OCI-LY1 (cell line): ENCODE data around the gene GPI.
A peak's percentile ranks its signal among the peaks of the same experiment; 100 is the strongest.

Source experiments
- H2AFZ ChIP-seq: fragments of 200-600 bp; sonication (generic), shearing (Covaris generic); 2 replicates; pipeline ENCODE4 v1.6.0; 2014; ENCODE audit warnings: antibody characterized with exemption, mild to moderate bottlenecking, low read length
- H3F3A ChIP-seq: fragments of 200-600 bp; sonication (generic), shearing (Covaris generic); 2 replicates; pipeline ENCODE4 v1.6.0; 2014; ENCODE audit warnings: mild to moderate bottlenecking, antibody characterized with exemption, low read length, moderate library complexity; ENCODE audit not compliant: insufficient read depth
- H3K27ac ChIP-seq: fragments of 200-600 bp; sonication (generic); 2 replicates; pipeline ENCODE4 v1.5.1; 2014; ENCODE audit warnings: low read length, mixed run types, mild to moderate bottlenecking, low read depth; ENCODE audit not compliant: poor library complexity, severe bottlenecking
- H3K27me3 ChIP-seq: fragments of 200-600 bp; sonication (generic); 2 replicates; pipeline ENCODE4 v1.6.0; 2014; ENCODE audit warnings: antibody characterized with exemption, mild to moderate bottlenecking, low read length, moderate library complexity; ENCODE audit not compliant: insufficient read depth
- H3K36me3 ChIP-seq: fragments of 200-600 bp; sonication (generic); 2 replicates; pipeline ENCODE4 v1.6.1; 2014; ENCODE audit warnings: mild to moderate bottlenecking, antibody characterized with exemption, low read length, moderate library complexity, mixed read lengths; ENCODE audit not compliant: insufficient read depth
- H3K4me1 ChIP-seq: fragments of 200-600 bp; sonication (generic); 2 replicates; pipeline ENCODE4 v1.5.1; 2014; ENCODE audit warnings: mild to moderate bottlenecking, low read length, moderate library complexity; ENCODE audit not compliant: insufficient read depth, severe bottlenecking
- H3K4me2 ChIP-seq: fragments of 200-600 bp; sonication (generic), shearing (Covaris generic); 2 replicates; pipeline ENCODE4 v1.6.1; 2014; ENCODE audit warnings: low read length
- H3K4me3 ChIP-seq: fragments of 200-600 bp; sonication (generic); 2 replicates; pipeline ENCODE4 v1.5.1; 2014; ENCODE audit warnings: low read length, low read depth, mild to moderate bottlenecking, mixed read lengths; ENCODE audit not compliant: poor library complexity, severe bottlenecking
- H3K79me2 ChIP-seq: fragments of 200-600 bp; shearing (Covaris generic); 2 replicates; pipeline ENCODE4 v1.6.1; 2016; ENCODE audit warnings: mixed run types, low read length, mixed read lengths; ENCODE audit not compliant: insufficient read depth
- H3K9ac ChIP-seq: fragments of 200-600 bp; sonication (generic), shearing (Covaris generic); 2 replicates; pipeline ENCODE4 v1.6.1; 2014; ENCODE audit warnings: mild to moderate bottlenecking, low read length, mixed read lengths
- H3K9me2 ChIP-seq: fragments of 200-600 bp; sonication (generic), shearing (Covaris generic); 2 replicates; pipeline ENCODE4 v1.6.1; 2014; ENCODE audit warnings: low read depth, mild to moderate bottlenecking, low read length, mixed read lengths
- H3K9me3 ChIP-seq: fragments of 200-600 bp; shearing (Covaris generic); 2 replicates; pipeline ENCODE4 v1.6.1; 2014; ENCODE audit warnings: low read length, mixed read lengths
- H4K20me1 ChIP-seq: fragments of 200-600 bp; sonication (generic), shearing (Covaris generic); 2 replicates; pipeline ENCODE4 v1.6.0; 2016; ENCODE audit warnings: mild to moderate bottlenecking, low read length; ENCODE audit not compliant: insufficient read depth
- EZH2 ChIP-seq: fragments of 200-600 bp; sonication (generic), shearing (Covaris generic); IDR thresholded peaks from 2 replicates; pipeline ENCODE4 v1.8.0; 2017; ENCODE audit warnings: borderline replicate concordance, mixed run types, mild to moderate bottlenecking, antibody characterized with exemption, low read length, moderate library complexity, mixed read lengths
- TF ChIP-seq, protein P1 (sequence below): fragments of 200-600 bp; sonication (generic), shearing (Covaris generic); IDR thresholded peaks from 2 replicates; pipeline ENCODE4 v1.5.1; 2017; ENCODE audit warnings: mild to moderate bottlenecking, antibody characterized with exemption, low read length, moderate library complexity, mixed read lengths

The GPI gene

DNA sequence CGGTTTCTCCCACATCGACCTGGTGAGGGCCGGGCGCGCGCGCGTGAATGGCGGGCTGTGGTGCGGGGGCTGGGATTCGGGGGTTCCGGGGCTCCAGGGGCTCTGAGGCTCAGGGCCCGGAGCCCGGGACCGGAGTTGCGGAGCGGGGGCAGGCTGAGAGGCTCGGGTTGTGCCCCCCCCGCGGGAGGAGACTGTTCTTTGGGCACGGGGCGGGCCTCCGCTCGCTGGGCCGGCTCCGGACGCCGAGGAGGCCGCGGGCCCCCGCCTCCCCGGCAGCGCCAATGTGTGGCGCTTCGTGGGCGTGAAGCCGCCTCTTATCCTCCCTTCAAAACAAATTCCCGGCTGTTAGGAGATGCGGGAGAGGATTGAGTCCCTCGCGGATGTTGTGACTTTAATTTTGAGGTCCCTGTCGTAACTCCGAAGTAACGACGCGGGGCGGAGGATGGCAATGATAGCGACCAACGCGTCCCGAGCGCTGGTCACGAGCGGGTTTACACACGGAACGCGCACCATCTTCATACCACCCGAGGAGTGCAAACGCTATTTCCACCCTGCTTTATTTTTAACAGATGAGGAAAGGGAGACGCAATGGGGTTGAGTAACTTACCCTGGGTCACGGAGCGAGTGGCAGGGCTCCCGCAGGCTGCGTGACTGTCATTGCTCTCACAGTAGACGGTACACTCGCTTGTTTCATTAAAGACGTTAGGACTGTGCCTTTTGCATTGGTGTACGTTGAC is 63.7 kb downstream of the GPI start:
- H3K36me3 ChIP-seq, result peaks cover 49% of the 10 kb centered on the region
- H3K9ac ChIP-seq, result peak overlapping the region; percentile 95
- H3K79me2 ChIP-seq, result peaks cover 55% of the 10 kb centered on the region
- H3K4me3 ChIP-seq, result peak overlapping the region; percentile 78
- no peaks in the 10 kb centered on the region; the same call in 1 of the 2 replicates for H3F3A ChIP-seq
- H3K4me2 ChIP-seq, result peak overlapping the region; percentile 69
- H2AFZ ChIP-seq, result no peak overlapping the region
- H3K9me2 ChIP-seq, result no peaks in the 10 kb centered on the region
- no peaks in the 10 kb centered on the region for H3K27me3 ChIP-seq
- TF ChIP-seq, protein P1, sequence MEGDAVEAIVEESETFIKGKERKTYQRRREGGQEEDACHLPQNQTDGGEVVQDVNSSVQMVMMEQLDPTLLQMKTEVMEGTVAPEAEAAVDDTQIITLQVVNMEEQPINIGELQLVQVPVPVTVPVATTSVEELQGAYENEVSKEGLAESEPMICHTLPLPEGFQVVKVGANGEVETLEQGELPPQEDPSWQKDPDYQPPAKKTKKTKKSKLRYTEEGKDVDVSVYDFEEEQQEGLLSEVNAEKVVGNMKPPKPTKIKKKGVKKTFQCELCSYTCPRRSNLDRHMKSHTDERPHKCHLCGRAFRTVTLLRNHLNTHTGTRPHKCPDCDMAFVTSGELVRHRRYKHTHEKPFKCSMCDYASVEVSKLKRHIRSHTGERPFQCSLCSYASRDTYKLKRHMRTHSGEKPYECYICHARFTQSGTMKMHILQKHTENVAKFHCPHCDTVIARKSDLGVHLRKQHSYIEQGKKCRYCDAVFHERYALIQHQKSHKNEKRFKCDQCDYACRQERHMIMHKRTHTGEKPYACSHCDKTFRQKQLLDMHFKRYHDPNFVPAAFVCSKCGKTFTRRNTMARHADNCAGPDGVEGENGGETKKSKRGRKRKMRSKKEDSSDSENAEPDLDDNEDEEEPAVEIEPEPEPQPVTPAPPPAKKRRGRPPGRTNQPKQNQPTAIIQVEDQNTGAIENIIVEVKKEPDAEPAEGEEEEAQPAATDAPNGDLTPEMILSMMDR, result no peak; the same call in 1 of the 2 replicates
- TF ChIP-seq EZH2, result no peak
- H4K20me1 ChIP-seq, result no peaks in the 10 kb centered on the region
- no peaks in the 10 kb centered on the region for H3K9me3 ChIP-seq
- H3K4me1 ChIP-seq, result peaks cover 30% of the 10 kb centered on the region
- H3K27ac ChIP-seq, result peak overlapping the region; percentile 37

DNA sequence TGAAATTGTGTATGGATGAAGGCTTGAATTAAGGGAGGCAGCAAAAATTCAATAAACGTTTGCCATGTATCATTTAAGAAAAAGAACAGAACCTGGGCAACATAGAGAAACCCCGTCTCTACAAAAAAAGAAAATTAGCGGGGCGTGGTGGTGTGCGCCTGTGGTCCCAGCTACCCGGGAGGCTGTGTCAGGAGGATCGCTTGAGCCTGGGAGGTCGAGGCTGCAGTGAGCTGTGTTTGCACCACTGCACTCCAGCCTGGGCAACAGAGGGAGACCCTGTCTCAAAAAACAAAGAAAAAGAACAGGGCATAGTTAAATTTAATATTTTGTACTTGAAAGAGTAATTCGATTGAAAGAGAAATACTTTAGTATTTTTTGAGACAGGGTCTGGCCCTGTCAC is 64.6 kb downstream of the GPI start:
- Histone ChIP-seq H3F3A (no peaks in the 10 kb centered on the region; the same call in 1 of the 2 replicates), H3K4me3 (peak overlapping the region; percentile 78), H3K9me3 (no peaks in the 10 kb centered on the region), H3K4me1 (peaks cover 30% of the 10 kb centered on the region), H3K27ac (no peak overlapping the region), H3K4me2 (peak overlapping the region; percentile 69), H3K27me3 (no peaks in the 10 kb centered on the region), H3K79me2 (peaks cover 63% of the 10 kb centered on the region), H3K9ac (peak overlapping the region; percentile 95), H2AFZ (no peak overlapping the region), H4K20me1 (no peaks in the 10 kb centered on the region), H3K9me2 (no peaks in the 10 kb centered on the region), H3K36me3 (peaks cover 49% of the 10 kb centered on the region)
- TF ChIP-seq, protein P1, result no peak
- TF ChIP-seq EZH2, result no peak

DNA sequence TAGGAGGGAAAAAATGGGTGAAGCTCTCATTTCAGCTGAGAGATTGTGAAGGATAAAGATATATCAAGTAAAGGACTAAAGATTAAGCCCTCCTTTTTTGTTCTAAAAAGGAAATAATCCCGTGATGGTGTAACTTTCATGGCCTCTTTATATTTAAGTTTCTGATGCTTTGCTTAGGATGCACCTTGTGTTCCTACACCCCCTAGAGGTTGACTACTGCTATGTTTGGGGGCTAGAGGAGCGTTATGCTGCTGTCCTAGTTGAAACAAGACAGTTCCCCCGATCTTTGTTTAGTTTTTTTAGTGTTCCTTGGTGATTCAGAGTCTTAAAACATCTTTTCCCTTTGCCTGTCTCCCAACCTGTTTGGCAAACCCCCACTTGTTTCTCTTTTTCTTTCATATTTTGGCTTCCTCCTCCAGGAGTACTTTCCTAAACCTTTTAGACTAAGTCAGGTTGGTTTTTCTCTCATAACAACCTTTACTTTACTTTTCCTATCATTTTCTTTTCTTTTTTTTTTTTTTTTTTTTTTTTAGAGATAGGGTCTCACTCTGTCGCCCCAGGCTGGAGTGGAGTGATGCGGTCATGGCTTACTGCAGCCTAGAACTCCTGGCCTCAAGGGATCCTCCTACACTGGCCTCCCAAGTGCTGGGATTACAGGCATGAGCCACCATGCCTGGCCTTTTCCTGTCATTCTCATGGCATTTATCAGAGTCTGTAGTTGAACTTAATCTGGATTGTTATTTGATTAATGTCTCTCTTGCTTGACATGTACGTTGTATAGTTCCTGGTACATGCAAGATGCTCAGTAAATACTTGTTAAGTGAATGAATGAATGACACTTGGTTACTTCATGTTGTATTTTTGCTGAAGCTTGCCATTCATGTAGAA is 66.0 kb downstream of the GPI start:
- no peaks in the 10 kb centered on the region for H3K9me2 ChIP-seq
- H3K4me1 ChIP-seq, result peaks cover 30% of the 10 kb centered on the region
- H2AFZ ChIP-seq, result no peak overlapping the region
- H3K79me2 ChIP-seq, result peaks cover 67% of the 10 kb centered on the region
- H3F3A ChIP-seq, result no peaks in the 10 kb centered on the region; the same call in 1 of the 2 replicates
- no peak overlapping the region for H3K27ac ChIP-seq
- peak overlapping the region; percentile 69 for H3K4me2 ChIP-seq
- H3K9ac ChIP-seq, result peak overlapping the region; percentile 16; the same call in 1 of the 2 replicates
- no peaks in the 10 kb centered on the region for H3K27me3 ChIP-seq
- H4K20me1 ChIP-seq, result no peaks in the 10 kb centered on the region
- H3K9me3 ChIP-seq, result no peaks in the 10 kb centered on the region
- peak overlapping the region; percentile 78 for H3K4me3 ChIP-seq
- TF ChIP-seq, protein P1, result peak; percentile 81
- no peak for TF ChIP-seq EZH2
- peaks cover 56% of the 10 kb centered on the region for H3K36me3 ChIP-seq
